Activated CD8-positive, alpha-beta T cell treated with anti-CD3 and anti-CD28 coated beads for 36 hours (primary cell): ENCODE measurements around the gene SP100. TPM values are rescaled to one million over a fixed set of nuclear protein-coding genes. Genes with fewer than 3 reads are reported as not detected.
"Not testable (repeated sequence)": the region's sequence is repeated elsewhere in the genome, so short reads cannot be mapped to it uniquely, and the experiment has no call there.

ENCODE experiments used
- ATAC-seq: fragments of 200-7000 bp; cut with Tn5 transposase; one replicate; pipeline ENCODE4 v1.10.0; 2021; ENCODE audit warnings: mild to moderate bottlenecking, moderate library complexity
- CTCF ChIA-PET: fragments of 350-600 bp; sonication (Branson Sonifier 250); formaldehyde crosslinking; loops from one replicate; lab custom pipeline; 2021; ENCODE audit warnings: antibody characterized with exemption; lab: Charles Lee
- POLR2A ChIA-PET: fragments of 350-600 bp; sonication (Branson Sonifier 250); formaldehyde crosslinking; loops from one replicate; lab custom pipeline; 2021; ENCODE audit warnings: antibody characterized with exemption; lab: Charles Lee
- DNase-seq: peaks from one replicate; pipeline ENCODE4 v3.0.0-alpha.2; 2020
- H3K27ac Mint-ChIP-seq: one replicate; pipeline ENCODE4 v1.8.0; 2021; ENCODE audit warnings: mild to moderate bottlenecking, mixed read lengths
- H3K27me3 Mint-ChIP-seq: one replicate; pipeline ENCODE4 v1.8.0; 2021; ENCODE audit warnings: mixed read lengths
- H3K36me3 Mint-ChIP-seq: one replicate; pipeline ENCODE4 v1.8.0; 2021; ENCODE audit warnings: low read depth, mixed read lengths
- H3K4me1 Mint-ChIP-seq: one replicate; pipeline ENCODE4 v1.8.0; 2021; ENCODE audit warnings: low read depth, mixed read lengths
- H3K4me3 Mint-ChIP-seq: one replicate; pipeline ENCODE4 v1.8.0; 2021; ENCODE audit warnings: mild to moderate bottlenecking, moderate library complexity, mixed read lengths
- H3K9me3 Mint-ChIP-seq: one replicate; pipeline ENCODE4 v1.8.0; 2021; ENCODE audit warnings: mixed read lengths
- intact Hi-C: fragments of 100-400 bp; cut with micrococcal nuclease; formaldehyde crosslinking; loops from one replicate; pipeline ENCODE4 v1.10.0; 2022
- total RNA-seq, 2 experiments: library from RNA; stranded (reverse); gene quantifications; one replicate each; pipeline ENCODE4 v1.2.3, GENCODE V29; 2021
- TF ChIP-seq, protein P1 (sequence below): fragments of 200-600 bp; IDR thresholded peaks from one replicate; pipeline ENCODE4 v1.8.0; 2022; ENCODE audit warnings: antibody characterized with exemption, mild to moderate bottlenecking

The SP100 gene
- total RNA-seq, 2 experiments from 2014 or later, result 108 TPM

DNA sequence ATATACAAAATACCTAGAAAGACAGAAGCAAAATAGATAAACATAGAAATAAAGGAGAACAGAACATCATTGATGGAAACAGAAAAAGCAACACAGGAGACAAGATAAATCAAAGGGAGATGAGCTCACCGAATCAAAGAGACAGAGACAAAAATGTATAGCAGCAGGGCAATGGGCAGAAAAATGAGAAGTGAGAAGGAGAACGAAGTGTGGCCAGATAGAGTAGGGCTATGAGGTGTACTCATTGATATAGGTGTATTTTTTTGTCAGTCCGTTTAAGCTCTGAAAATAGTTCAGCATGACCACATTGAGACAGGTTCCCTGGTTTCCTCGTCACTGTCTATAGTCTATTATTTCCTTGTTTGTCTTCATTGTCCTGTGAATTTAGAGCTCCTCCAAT lies 55.1 kb downstream of the SP100 start:
- peaks cover 32% of the 10 kb centered on the region for H3K4me1 Mint-ChIP-seq
- H3K27ac Mint-ChIP-seq, result peak overlapping the region; percentile 22
- intact Hi-C loops, result no loop called here
- POLR2A ChIA-PET, result interaction anchor here (1.7 to 1.9 kb wide), 2 partner anchors 9 to 59 kb away, joined by 5 to 10 read pairs; no protein-coding TSS in a partner anchor
- peaks cover 70% of the 10 kb centered on the region for H3K36me3 Mint-ChIP-seq
- H3K27me3 Mint-ChIP-seq, result no peaks in the 10 kb centered on the region
- TF ChIP-seq, protein P1, sequence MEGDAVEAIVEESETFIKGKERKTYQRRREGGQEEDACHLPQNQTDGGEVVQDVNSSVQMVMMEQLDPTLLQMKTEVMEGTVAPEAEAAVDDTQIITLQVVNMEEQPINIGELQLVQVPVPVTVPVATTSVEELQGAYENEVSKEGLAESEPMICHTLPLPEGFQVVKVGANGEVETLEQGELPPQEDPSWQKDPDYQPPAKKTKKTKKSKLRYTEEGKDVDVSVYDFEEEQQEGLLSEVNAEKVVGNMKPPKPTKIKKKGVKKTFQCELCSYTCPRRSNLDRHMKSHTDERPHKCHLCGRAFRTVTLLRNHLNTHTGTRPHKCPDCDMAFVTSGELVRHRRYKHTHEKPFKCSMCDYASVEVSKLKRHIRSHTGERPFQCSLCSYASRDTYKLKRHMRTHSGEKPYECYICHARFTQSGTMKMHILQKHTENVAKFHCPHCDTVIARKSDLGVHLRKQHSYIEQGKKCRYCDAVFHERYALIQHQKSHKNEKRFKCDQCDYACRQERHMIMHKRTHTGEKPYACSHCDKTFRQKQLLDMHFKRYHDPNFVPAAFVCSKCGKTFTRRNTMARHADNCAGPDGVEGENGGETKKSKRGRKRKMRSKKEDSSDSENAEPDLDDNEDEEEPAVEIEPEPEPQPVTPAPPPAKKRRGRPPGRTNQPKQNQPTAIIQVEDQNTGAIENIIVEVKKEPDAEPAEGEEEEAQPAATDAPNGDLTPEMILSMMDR, result no peak
- CTCF ChIA-PET, result interaction anchor here (0.6 to 1.3 kb wide), 5 partner anchors 12 to 403 kb away, joined by 3 read pairs; no protein-coding TSS in a partner anchor
- no peak for ATAC-seq
- DNase-seq, result no peak
- peaks cover 6% of the 10 kb centered on the region for H3K9me3 Mint-ChIP-seq
- H3K4me3 Mint-ChIP-seq, result no peak overlapping the region

DNA sequence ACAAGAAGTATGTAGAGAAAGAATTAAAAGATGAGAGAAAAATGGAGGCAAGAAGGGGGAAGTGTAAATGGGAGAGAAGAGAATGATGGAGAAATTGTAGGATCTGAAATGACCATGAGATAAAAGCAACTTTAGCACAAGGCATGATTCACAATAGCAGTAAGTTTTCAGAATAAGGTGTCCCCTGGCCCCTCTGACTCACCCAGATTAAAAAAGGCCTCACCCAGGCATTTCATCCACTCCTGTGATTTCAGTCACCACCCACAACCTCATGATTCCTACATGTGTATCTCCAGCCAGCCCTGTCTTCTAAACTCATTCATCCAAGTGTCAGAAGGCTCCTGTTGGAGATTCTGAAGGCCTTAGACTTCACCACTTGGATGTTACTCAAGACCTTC lies 56.6 kb downstream of the SP100 start:
- intact Hi-C loops, result no loop called here
- peaks cover 32% of the 10 kb centered on the region for H3K4me1 Mint-ChIP-seq
- peak overlapping the region; percentile 81 for H3K27ac Mint-ChIP-seq
- H3K27me3 Mint-ChIP-seq, result no peaks in the 10 kb centered on the region
- ChIA-PET POLR2A (interaction anchor here (1.7 kb wide), 1 partner anchor 61 kb away, joined by 5 read pairs; no protein-coding TSS in a partner anchor), CTCF (no interaction called here)
- DNase-seq (peak; percentile 77), ATAC-seq (peak; percentile 92)
- H3K36me3 Mint-ChIP-seq, result peaks cover 64% of the 10 kb centered on the region
- TF ChIP-seq, protein P1, result no peak
- H3K4me3 Mint-ChIP-seq, result peak overlapping the region; percentile 3
- H3K9me3 Mint-ChIP-seq, result peaks cover 6% of the 10 kb centered on the region

DNA sequence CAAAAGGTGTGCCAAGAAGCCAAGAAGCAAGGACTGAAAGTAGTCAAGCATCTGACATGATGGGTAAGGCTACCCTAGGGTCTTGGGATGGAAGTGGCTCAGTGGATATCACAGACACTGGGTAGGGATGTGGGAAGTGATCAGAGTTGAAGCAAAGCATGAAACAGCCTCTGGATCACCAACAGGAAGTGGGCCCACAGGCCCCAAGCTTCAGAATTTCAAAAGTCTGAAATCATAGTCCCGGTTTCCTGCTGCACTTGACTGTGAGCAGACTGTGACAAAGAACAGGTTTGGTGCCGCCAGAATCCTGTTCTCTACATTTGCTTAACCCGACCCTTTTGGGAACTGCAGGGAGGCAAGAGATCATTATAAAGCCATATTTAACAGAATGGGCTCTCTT lies 57.4 kb downstream of the SP100 start:
- peak overlapping the region; percentile 3 for H3K4me3 Mint-ChIP-seq
- intact Hi-C loops, result no loop called here
- CTCF ChIA-PET, result no interaction called here

DNA sequence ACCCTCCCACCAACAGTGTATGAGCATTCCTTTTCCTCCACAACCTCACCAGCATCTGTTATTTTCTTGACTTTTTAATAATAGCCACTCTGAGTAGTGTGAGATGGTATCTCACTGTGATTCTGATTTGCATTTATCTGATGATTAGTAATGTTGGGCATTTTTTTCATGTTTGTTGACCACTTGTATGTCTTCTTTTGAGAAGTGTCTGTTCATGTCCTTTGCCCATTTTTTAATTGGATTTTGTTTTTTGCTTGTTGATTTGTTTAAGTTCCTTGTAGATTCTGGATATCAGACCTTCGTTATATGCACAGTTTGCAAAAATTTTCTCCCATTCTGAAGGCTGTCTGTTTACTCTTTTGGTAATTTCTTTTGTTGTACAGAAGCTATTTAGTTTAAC lies 59.1 kb downstream of the SP100 start:
- DNase-seq, result no peak
- peaks cover 6% of the 10 kb centered on the region for H3K9me3 Mint-ChIP-seq
- no peaks in the 10 kb centered on the region for H3K27me3 Mint-ChIP-seq
- no peak overlapping the region for H3K4me3 Mint-ChIP-seq
- TF ChIP-seq, protein P1, result no peak
- intact Hi-C loops, result no loop called here
- H3K36me3 Mint-ChIP-seq, result peaks cover 69% of the 10 kb centered on the region
- CTCF ChIA-PET, result interaction anchor here (0.9 kb wide), 1 partner anchor 9 kb away, joined by 3 read pairs; no protein-coding TSS in a partner anchor
- POLR2A ChIA-PET, result no interaction called here
- ATAC-seq, result no peak
- peaks cover 34% of the 10 kb centered on the region for H3K4me1 Mint-ChIP-seq
- no peak overlapping the region for H3K27ac Mint-ChIP-seq

More for the DNA sequence above, 57.4 kb downstream of the SP100 start:
- TF ChIP-seq, protein P1, result no peak
- peak overlapping the region; percentile 81 for H3K27ac Mint-ChIP-seq
- H3K4me1 Mint-ChIP-seq, result peaks cover 32% of the 10 kb centered on the region
- H3K9me3 Mint-ChIP-seq, result peaks cover 6% of the 10 kb centered on the region
- DNase-seq (peak; percentile 52), ATAC-seq (peak; percentile 60)
- POLR2A ChIA-PET, result interaction anchor here (1.2 kb wide), 1 partner anchor 21 kb away, joined by 3 read pairs; no protein-coding TSS in a partner anchor
- peaks cover 61% of the 10 kb centered on the region for H3K36me3 Mint-ChIP-seq
- no peaks in the 10 kb centered on the region for H3K27me3 Mint-ChIP-seq

DNA sequence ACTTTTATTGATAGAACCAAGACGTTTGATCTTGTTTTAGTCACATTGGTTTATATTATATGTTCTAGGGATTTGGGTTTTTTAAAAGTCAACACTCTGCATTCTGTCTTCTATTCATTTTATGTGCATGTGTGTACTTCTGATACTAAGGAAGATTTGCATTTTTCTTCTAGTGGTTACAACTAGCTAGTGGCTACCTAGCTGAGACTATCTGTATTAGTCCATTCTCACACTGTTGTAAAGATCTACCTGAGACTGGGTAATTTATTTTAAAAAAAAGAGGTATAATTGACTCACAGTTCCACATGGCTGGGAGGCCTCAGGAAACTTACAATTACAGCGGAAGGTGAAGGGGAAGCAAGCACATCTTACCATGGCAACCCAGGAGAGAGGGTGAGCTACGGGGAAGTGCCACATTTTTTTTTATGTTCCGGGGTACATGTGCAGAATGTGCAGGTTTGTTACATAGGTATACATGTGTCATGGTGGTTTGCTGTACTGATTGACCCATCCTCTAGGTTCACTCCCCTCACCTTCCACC lies 69.9 kb downstream of the SP100 start:
- H3K4me1 Mint-ChIP-seq, result peaks cover 2% of the 10 kb centered on the region
- no peaks in the 10 kb centered on the region for H3K27me3 Mint-ChIP-seq
- H3K9me3 Mint-ChIP-seq, result peaks cover 20% of the 10 kb centered on the region
- ATAC-seq (no peak), DNase-seq (no peak)
- H3K36me3 Mint-ChIP-seq, result peaks cover 66% of the 10 kb centered on the region
- ChIA-PET CTCF (no interaction called here), POLR2A (no interaction called here)
- no peak overlapping the region for H3K27ac Mint-ChIP-seq
- TF ChIP-seq, protein P1, result no peak
- H3K4me3 Mint-ChIP-seq, result no peak overlapping the region
- intact Hi-C loops, result no loop called here

DNA sequence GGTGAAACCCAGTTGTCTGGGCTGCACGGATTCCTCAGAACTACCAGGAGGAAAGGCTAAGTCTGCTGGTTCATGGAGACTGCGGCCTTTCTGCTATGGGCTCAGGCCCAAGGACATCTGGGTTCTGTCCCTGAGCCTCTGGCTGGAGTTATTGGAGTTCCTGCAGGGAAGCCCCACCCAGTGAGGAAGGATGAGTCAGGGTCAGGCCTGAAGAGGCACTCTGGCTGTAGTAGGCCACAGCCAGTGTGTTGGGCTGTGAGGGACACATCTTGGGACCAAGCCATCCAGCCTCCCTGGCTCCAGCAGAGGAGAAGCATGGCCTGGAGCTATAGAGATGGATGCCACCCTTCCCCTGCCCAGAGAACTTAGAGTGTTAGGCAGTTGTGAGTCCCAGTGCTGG lies 75.2 kb downstream of the SP100 start:
- H3K27ac Mint-ChIP-seq, result not testable (repeated sequence)

More for the DNA sequence above, 75.2 kb downstream of the SP100 start:
- H3K4me1 Mint-ChIP-seq, DNase-seq, CTCF ChIA-PET, POLR2A ChIA-PET, H3K27me3 Mint-ChIP-seq, ATAC-seq, intact Hi-C loops, H3K4me3 Mint-ChIP-seq: not testable (repeated sequence)
- H3K36me3 Mint-ChIP-seq, result peaks cover 82% of the 10 kb centered on the region
- H3K9me3 Mint-ChIP-seq, result peaks cover 21% of the 10 kb centered on the region
